ENCODE results near the gene KRT4.

Gene KRT4

DNA sequence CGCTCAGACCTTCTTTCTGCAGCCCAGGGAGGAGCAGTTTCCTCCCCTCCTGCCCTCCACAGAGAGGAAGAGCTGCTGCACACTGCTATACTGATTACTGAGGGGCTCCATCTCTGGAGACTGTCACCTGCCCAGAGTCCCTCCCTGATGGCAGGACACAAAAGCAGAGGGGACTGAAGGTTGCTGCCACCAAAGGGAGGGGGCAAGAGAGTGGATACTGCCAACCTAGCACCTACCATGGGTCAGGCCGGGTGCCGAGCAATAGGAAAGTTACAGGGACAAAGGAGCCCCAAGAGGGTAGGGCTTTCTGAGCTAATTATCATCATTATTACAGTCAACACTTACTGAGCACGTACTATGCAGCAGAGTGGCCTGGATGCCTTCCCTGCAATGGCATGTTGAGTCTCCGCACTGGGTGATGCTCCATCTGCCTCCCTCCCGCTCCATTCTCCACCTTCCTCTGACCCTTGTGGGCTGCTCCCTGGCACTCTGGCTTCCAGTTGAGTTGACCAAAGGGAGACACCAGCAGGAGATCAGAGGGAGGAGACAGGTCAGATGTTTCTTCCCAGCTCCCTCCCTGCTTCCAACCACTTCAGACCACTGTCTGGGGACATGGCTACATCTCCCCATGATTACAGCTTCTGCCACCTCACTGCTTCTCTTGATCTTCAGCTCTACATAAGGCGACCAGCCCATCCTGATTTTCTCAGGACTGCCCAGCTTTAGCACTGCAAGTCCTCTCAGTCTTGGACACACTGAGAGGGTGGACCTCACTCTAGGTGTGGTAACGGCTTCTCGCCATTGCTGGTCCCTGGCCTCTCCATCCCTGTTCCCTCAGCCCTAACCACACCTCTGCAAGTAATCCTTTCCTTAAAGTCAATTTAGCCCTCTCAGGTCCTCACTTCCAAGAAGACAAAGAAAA is 22.8 kb upstream of the KRT4 start:
- no peak for DNase-seq

DNA sequence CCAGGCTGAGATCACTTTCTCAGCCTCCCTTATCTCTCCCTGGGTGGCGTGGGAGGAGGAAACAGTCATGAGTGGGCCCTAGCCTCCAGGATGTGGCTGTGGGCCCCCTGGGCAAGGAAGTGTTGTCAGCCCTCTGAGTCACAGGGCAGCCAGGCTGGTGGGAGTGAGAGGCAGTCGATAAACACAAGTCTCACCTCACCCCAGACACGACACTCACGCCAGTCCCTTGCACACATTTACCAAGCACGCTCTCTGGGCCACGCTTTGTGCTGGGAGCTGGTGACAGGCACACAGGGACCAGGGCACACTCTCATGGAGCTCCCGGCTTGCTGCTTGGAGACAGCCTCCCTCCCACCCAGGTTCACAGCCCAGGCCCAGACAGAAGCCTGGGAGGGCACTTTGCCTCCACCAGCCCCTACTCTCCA is 22.1 kb upstream of the KRT4 start:
- peak; percentile 5 for DNase-seq

DNA sequence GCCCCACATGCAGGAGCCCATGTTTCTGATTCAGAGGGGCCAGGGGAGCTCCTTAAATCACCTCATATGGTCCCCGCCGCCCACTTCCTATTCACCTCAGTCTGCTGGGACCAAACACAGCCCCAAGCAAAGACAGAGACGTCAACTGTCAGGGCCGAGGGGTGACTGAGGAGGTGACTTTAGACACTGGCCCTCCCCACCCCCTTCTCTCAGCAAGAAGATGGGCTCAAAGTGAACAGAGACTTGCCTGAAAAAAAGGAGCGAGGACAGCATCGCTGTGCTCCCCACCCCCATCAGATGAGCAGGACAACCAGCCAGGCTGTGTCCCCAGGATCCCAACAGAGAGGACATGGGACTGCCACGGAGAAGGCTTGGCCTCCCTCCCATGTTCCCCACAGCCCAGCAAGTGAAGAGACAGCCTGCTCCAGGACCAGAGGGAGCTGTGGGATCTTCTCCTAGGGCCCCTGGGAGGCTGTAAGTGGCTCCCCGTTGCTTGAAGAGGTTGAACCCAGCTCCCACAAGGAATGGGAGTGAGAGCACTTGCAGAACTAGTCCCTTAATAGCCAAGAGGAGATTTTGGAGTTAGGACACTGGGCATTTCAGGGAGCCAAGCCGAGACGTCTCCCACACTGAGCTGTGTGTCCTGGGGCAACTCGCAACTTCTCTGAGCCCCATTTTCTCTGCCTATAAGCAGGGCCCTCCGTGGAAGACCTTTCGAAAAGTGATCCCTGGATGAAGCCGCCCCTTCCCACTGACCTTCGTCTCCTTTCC is 21.5 kb upstream of the KRT4 start:
- no peak for DNase-seq

DNA sequence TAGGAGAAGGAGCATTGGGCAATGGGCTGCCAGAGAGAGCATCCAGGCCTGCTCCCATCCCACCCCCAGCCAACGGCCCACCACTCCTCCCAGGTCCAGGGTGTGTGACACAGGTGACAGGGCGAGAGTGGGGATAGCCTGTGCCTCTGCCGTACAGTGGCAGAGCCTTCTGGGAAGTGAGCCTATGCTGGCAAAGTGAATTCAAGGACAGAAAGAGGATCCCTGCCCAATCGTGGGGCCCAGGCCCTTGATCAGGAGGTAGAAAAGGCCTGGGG is 20.7 kb upstream of the KRT4 start:
- DNase-seq: no peak

DNA sequence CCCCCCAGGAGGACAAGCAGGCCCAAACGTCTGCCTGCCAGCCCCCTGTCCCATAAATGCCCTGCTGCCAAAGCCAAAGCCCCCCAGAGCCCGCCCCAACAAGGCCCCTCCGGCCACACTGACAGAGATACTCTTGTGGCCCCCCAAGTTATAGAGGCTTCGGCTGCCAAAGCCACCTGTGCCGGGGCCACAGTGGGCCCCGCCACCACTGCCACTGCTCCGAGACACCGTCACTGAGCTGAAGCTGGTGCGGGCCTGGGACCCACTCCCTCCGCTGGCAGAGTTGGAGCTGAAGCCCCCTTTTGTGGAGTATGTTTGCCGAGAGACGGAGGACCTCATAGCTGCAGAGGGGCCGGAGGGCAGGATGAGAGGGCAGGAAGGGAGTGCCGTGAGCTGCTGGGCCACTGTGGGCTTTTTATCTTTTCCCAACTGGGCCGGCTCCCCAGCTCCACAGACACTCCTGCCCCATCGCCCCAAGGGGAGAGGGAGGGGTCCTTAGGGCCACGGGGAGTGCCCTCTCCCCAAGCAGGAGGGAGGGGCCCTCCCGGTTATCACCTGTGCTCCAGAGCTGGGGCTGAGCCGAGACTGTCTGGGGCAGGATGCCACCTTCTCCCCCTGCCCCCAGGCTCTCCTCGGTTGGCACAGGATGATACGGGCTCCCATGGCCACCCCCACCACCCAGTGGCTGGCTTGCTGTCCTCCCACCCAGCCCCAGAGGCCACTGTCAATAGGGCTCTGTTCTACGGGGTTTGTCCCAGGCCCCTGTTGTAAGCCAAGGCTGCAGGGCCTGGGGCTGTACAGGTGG is 20.2 kb upstream of the KRT4 start, which contains the start of gene KRT79:
Gene KRT79 (minus strand): TSS at position 390 of the 805 bp plus-strand sequence. CDS start 51 bp downstream, at position 339.
- DNase-seq: no peak

DNA sequence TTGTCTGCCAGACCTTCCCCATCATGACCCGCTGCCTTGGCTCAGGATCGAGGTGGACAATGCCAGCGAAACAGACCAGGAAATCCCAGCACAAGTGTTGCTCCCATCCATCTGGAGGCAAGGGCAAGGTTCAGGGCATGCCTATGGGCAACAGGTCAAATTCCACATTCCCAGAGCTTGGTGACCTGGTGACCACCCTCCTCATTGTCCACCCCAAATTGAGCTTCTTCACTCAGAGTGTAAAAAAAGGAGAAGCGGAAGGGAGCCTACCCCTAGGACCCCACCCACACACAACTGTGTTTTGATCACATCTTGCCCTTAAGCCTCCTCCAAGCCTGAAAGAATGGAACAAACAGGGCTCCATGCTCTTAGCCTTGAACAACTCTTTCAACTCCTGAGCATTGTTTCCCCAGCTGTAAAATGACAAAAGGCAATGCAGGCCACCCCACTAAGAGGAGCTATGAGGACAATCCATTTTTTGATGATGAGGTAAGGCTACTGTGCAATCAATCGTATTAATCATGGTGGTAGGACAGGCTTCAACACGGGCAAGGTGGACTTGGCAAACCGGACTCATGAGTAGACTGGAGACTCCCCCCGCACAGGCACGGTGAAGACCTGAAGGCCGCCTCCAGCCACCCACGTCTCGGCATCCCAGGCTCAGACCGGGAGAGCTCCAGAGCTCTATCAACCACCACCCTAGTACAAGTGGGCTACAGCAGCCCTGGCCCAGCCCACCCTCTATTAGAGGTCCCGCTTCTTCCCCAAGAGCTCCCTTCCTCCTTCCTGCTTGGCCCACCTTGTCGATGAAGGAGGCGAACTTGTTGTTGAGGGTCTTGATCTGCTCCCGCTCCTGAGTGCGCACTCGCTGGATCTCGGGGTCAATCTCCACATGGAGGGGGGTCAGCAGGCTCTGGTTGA is 19.3 kb upstream of the KRT4 start:
- DNase-seq: no peak

DNA sequence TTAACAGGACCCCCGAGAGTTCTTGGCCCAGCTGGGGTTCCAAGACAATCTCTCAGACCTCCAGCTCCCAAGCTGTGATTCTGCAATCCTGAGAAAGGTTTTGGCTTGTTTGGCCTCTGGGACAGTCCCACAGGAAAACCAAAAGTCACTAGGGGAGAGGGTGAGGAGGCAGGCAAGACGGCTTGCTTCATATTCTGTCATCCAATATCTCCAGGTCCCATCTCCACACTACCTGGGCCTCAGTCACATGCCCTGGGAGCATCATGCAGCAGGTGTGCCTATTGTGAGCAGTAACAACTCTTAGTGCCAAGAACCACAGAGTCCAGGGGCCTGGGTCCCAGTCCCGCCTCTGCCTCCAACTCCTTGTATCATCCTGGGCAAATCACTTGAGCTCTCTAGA is 18.5 kb upstream of the KRT4 start:
- no peak for DNase-seq

DNA sequence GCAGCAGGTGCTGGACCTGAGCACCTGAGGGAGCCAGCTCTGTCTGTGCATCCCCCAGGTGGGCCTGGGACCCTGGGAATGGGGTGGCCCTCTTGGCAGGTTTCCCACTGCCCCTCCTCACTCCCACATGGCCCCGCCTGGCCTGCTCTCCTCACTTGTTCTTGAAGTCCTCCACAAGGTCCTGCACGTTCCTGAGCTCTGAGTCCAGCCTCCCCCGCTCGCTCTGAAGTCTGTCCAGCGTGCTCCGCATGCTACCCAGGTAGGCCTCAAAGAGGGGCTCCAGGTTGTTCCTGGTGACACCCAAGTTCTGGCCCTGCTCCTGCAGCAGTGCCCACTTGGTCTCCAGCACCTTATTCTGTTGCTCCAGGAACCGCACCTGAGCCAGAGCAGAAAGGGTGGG is 17.3 kb upstream of the KRT4 start:
- DNase-seq: no peak

DNA sequence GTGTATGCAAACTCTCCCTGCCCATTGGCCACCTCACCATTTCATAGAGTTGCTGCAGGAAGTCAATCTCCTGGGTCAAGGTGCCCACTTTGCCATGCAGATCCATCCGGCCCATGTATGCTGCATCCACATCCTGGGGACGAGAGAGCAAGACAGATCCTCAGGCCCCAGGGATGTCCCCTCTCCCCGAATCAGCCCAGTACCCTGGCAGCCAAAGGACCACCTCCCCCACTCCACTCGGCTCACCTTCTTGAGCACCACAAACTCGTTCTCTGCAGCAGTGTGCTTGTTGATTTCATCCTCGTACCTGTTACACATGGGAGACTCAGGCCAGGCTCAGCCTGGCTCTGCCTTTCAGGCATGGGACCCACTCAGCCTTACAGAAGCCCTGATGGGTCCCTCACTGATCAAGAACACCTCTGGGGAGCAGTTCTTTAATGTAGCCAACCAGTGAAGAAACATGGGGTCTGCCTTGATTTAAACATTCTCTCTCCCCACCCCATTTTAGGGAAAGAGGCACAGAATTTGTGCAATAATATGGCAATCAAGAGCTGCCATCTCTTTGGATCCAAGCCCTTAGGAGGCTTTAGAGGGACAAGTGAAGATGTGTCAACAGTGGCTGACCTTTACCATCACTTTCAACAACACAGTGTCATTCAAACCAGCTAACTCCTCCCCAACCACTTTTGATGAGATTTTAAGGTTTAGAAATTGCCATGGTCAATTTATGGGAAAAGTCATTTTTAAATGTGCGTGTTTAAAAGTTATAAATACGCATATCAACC is 16.3 kb upstream of the KRT4 start:
- DNase-seq: no peak

DNA sequence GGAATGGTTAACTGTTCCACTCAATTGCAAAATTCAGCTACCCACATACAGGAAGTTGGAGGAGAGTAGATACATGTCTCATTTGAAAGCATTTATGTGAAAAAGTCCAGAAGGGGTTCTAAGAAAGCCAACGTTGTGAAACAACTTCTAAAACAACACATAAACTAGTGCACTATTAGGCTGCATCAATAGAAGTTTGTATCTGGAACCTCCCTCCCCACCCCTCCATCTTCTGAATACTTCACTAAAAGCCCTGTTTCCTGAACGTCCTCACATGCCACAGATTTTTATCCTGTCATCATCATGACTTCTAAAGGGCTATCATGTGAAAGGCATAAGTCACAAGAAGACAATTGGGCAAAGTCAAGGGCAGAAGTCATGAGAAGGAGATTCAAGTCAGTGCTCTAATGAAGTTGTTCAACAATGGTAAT is 14.7 kb upstream of the KRT4 start:
- no peak for DNase-seq

DNA sequence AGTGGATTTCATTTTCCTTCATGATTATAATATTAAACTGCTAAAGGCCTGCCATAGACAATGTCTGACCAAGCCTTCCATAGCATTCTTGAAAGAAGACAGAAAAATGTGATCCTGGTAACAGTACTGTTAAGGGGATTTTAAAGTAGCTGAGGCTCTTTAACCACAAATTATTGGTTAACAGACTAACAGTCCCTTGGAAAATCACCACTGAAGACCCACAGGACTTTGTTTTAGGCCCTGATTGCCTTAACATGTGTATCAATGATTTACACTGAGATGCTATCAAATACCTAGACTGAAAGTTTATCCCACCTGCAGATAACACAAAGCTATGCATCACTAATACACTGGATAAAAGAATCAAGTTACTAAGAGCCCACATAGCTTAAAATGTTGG is 14.2 kb upstream of the KRT4 start:
- DNase-seq: no peak

DNA sequence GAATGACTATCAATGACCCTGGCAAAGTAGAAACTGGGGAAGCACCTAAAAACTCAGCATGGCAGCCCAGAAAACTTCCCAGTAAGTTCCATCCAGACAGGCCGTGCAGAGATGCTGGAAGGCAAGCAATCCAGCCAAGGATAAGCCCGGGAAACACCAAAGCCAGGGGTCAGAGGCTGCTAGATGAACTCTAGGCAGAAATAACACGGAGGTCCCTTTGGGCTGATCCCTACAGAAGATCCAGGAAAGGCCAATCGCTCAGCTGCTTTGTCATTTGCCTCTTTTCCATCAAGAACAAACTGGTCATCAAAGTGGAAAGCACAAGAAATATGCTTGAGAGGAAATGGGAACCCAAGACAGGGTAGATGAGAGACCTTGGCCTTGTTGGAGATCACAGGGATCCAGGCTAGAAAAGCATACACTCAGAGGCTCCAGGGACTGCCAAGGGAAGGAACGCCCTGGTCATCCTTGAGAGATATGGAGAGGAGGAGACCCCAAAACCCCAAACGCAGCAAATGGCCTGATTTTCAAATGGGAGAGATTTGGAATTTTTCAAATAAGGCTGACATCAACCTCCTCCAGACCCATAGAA is 13.7 kb upstream of the KRT4 start:
- no peak for DNase-seq

DNA sequence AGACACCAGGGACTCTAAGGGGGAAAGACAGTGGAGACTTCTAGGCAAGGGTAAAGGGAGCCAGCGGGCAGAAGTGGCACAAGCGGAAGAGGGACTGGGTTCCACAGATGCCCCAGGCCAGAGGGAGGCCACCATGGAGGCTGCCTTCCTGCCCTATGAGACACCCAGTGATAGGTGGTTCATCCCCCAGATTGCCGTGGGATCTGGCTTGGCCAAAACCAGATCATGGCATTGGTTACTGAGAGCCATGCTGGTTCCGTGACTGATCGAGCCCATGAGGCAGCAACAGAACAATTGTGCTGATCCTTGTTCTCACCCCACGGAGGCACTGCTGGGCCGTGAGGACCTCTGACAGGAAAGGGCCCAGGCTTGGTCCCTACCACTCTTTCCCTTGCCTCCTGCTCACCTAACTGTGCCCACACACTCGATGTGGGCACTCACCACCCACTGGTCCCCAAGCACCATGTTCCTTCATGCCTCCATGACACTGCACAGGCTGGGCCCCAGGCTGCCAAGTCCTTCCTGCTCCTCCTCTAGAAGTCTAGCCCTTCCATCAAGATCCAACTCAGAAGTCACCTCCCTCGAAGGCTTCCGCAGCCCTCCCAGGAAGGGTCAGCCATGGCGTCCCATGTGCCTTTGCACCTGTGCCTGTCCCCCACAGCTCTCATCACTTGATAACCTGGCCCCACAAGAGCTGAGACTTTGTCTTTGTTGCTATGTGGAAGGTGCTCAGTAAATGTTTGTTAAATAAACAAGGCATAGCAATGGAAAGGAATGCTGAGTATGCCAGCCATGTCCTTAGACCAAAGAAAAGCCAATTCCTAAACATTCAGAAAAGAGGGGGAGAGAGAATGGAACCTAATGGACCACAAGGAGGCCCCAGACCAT is 12.9 kb upstream of the KRT4 start:
- no peak for DNase-seq

DNA sequence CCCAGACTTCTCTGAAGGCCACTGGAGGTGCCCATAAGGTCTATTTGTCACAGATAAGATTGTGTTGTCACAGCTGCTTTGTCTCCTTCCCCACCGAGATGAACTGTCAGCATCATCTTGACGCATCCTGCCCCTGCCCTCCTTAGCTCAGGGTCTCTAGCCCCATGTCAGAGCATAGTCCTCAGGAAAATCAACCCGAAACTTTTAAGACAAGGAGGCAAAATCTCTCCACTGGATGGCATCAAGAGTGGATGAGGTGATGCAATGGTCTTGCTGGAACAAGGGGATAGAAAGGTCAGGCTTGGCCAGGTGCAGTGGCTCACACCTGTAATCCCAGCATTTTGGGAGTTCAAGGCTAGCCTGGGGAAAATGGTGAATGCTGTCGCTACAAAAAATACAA is 12.0 kb upstream of the KRT4 start:
- no peak for DNase-seq

DNA sequence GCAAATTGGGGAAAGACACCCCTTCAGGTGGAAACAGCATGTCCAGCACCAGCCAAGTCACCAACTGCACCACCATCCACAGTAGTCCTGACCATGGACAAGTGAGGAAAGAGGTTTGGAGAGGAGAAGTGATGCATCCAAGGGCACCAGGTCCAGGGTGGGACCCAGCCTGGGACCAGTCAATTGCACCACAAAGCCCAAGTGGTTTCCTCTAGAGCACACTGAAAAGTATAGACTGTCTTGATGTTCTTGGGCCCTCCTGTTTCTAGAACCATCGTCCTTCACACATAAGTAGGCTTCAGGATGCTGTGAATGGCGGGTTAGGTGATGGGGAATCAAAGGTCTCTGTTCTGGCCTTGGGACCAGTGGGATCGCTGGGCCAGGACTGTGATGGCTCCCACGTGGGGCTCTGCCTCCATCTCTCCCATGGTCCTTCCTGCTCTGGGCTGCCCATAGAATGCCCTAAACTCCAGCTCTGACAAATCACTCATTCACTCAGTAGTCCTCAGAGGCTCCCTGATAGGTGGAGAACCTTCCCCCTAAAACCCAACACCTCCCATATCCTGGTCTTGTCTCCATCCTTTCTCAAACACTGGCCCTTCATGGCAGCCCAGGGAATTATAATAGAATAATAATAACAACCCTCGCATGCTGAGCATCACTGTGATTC is 11.0 kb upstream of the KRT4 start:
- DNase-seq: no peak

DNA sequence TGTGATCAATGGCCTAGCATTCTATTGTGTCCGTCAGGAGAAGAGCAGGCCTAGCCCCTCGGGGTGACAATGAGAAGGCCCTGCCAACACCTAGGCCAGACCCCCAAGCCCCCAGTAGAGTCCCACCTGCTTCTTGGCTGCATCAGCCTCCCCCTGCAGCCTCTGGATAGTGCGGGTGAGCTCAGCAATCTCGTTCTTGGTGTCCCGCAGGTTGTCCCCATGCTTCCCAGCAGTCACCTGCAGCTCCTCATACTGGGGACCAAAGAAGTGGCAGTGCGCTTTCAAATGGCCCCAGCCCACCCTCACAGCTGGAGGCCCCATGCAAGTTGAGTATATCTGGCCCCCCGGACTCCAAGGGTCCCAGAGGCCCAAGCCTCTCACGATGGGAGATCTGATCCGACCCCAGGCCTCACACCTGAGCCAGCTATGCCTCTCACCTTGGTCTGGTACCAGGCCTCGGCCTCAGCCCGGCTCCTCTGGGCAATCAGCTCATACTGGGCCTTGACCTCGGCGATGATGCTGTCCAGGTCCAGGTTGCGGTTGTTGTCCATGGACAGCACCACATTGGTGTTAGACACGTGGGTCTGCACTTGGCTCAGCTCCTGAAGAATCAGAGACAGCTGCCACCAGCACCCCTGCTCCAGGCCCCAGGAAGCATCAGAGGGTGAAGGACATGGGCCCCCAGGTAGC is 10.0 kb upstream of the KRT4 start:
- no peak for DNase-seq

DNA sequence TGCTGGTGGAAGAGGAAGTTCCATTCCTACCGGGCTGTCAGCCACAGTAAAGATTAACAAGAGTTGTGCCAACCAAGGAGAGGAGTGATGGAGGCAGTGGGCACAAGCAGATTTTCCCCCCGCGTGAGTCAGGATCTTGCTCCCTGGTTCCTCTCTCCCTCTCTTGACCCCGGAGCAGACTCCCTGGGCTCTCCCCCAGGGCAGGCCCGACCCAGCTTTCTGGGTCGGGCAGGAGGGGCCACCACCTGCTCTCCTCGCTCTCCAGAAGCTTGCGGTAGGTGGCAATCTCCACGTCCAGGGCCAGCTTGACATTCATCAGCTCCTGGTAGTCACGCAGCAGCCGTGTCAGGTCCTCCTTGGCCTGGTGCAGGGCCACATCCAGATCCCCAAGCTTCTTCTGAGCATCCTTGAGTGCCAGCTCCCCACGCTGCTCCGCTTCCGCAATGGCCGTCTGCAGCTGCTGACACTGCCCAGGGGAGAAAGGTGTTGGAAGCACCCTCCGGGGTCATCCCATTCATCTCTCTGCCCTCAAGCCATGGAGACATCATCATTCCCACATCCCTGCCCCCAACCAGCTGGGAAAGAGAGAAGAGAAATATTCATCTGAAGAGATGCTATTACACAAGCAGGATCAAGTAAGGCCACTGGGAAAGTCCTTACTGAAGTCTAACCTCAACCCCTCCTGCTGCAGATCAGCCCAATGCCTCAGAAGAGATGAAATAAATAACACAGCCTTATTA is 9.0 kb upstream of the KRT4 start:
- DNase-seq: no peak

Data from activated CD4-positive, alpha-beta T cell treated with anti-CD3 and anti-CD28 coated beads, Interleukin-2, amount 50 U/mL, for 1 hour (primary cell).